HG03571 (cell line): ENCODE results near the gene SRCAP.

Experiments used
- ATAC-seq: cut with Tn5 transposase; IDR thresholded peaks from one replicate; pipeline ENCODE4 v1.9.1; 2021; ENCODE audit not compliant: unreplicated experiment

The SRCAP gene

DNA sequence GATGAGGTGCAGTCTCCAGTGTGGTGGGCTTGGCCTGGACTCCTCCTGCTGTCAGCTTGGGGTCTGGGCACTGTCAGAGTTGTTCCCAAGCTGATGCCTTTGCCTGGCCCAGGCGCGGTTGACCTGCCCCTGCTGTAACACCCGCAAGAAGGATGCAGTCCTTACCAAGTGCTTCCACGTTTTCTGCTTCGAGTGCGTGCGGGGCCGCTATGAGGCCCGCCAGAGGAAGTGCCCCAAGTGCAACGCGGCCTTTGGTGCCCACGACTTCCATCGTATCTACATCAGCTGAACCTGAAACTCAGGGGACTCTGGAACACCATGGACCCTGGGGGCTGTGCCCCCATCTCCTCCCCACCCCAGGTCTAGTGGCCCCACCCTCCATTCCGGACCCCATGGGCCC, 74.9 kb downstream of the SRCAP start:
- ATAC-seq = no peak

DNA sequence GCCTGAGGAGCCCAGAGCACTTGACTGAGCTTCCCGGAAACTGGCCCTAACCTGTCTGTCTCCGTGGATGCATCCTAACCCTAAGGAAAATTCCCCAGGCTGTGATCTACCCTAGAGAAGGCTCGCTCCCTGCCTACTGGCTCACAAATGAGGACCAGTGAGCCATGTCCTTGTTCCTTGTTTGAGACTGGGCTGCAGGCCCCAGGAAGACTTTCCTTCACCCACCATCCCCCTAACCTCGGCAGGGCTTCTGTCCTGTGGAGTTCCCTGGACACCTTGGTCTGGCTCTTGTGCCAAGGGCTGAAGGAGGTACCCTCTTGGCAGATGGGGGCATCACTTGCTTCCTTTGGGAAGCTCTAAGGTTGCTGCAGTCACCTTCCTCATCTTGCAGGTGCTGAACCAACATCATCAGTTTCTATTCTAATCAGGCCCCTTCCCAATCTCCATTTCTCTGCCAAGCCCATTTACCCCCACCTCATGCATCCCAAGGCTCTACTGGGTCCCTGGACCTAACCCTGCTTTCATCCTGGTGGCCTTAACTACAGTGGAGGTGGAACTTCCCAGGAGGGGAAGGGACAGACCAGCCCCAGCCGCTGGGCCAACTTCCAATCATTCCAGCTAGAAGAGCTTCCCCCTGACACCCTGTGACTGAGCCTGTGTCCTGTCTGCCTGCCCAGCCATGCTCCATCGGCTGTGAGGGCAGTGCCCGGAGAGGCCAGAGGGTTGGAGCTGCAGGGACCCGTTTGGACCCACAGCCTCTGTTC, 75.6 kb downstream of the SRCAP start:
- ATAC-seq = no peak

DNA sequence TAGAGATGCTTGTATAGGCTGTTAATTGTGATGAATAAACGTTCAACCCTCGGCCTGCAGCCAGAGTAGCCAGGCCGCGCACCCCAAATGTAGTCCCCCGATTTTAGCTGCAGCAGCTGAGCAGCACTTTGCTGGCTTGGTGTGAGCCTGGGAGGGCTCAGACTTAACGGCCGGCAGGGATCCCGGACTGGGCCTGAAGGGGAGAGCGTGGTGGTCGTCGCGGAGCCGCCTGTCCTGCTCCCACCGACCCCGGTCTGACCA, 76.1 kb downstream of the SRCAP start:
- no peak for ATAC-seq

DNA sequence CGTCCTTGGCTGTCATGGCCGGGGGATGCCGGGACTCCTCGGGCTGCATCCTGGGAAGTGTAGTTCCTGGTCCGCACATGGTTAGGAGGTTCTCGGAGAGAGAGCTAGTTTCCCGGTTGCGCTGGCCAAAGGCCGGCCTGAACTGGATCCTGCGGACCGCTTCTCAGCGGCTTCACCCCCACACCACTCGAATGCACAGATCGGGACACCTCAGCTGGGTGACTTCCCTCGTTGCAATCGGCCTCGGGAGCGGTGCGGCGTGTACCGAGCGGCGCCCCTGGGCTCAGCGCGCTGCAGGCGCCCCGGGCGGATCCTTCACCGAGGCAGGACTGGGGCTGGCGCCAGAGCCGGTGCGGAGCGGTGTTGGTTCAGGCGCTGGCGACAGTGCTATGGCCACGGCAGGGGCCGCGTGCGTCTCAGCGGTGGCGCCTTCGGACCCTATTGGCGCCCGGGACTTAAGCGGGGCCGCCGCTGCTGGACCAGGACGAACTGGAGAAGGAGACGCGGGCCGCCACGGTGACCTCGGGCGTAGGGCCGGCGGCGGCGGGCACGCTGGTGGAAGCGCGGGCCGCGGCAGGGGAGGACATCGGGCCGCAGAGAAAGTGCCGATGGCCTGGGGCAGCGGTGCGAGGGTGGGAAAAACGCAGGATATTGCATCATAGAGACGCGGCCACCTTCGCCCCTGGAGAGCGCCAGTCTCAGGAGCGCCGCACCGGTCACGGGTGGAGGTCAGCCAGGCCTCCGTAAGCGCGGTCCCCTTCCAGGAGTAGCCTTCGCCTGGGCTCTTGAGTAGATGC, 76.6 kb downstream of the SRCAP start:
- ATAC-seq = no peak

DNA sequence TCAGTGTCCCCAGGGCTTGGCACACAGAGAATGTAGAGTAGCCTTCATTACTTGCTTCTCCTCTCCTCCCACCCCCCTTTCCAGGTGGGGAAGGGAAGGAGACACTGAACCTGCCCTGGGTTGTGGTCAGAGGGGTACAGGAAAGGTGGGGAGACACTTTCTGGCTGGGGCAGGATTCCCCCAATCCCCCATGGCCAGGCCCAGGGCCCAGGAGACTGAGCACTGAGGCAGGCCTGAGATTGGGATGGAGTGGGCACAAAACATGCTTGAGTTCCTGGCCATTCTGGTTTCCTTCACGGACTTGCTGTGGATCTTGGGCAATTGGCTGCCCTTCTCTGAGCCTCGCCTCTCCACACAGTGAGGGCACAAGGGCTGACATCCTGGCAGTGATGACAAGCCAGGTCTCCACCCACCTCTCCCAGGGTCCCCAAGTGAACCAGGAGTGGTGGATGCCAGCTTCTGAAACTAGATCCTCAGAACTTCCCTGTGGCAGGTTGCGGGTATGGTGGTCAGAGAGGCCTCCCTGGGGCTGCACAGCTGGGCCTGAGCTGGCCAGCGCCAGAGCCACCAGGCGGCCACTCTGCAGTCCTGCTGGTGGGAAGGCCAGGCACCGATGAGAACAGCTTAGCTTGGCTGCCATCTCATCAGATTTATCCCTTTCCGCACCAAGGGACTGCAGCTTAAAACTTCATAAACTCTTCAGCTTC, 78.8 kb downstream of the SRCAP start:
- ATAC-seq = no peak

DNA sequence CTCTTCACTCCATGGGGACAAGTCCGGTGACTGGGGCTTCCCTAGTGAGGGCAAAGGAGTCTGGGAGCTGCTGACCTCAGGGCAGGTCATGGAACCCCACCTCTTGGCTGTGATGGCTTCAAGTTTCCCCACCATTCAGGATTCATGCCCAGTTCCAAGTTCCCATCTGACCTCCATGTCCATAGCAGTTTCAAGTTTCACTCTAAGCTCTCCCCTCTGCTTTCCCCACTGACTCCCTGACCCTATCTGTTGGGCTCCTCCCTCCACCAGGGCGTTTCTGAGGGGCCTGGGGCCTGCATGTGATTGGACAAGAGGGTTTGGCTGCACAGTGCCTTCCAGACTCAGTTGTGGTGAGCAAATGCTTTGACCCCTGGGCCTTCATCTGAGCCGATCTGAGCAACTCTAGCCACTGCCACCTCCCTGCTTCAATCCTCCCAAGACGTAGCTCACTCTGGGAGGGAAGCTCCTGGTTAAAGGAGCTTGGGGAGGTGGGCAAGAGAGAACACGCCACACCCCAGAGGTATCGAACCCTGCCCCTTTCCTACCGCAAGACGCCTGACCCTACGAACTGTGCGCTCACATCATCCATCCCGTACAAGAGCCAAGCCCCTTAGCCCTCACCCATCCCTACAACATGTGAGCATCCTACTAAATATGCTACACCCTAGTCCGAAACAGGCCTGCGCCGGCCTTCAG, 79.7 kb downstream of the SRCAP start:
- ATAC-seq = no peak

DNA sequence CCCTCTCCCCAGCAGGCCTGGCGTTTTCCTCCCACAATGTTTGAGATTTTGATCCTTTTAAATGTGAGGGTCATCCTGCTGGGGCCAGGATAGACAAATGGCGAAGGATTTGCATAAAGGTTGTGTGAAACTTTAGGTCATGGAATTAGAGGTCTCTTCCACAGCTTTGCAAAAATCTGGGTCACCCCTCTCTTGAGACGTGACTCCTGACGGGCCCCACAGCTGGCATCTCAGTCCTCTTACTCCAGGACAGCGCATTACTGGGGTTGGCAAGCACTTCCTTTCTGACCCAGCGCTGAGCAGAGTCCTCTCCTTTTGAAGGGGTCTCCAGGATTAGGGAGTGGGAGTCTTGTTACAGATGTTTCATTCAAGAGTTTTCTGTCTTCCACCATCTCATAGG, 80.6 kb downstream of the SRCAP start:
- ATAC-seq = no peak

DNA sequence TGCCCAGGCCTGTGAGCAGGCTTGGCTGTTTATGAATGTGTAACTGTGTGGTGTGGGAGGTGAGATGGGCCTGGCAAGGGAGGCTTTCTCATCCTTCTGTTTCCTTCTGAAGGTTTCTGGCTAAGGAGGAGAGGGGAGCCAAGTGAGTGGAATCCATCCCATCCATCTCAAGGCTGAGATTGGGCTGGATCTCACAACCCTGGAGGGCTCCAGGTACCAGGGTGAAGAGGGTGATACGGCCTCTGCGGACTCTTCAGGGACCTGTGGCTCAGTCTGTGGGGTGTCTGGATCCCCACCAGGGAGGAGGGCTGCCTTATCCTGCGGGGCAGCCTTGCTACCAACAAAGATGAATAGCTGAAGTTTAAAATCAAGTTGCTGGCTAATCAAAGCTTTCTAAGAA, 81.0 kb downstream of the SRCAP start:
- no peak for ATAC-seq

DNA sequence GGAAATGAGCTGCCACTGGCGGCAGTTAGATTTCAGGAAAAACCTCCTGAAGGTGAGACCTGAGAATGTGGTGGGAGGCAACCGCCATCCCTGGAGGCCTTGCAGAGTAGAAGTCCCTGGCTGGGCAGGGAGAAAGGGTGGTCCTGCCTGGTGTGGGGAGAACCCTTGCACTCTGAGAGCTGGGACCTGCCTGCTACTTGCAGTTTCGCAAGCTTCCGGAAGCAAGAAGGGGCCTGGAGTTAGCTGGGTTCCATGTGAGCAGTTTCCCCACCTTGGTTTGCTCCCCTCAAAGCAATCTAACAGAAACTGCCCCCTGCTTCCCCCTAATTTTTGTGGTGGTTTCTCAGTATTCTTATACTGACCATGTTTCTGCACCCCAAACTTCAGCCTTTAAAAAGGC, 81.6 kb downstream of the SRCAP start:
- ATAC-seq = no peak

DNA sequence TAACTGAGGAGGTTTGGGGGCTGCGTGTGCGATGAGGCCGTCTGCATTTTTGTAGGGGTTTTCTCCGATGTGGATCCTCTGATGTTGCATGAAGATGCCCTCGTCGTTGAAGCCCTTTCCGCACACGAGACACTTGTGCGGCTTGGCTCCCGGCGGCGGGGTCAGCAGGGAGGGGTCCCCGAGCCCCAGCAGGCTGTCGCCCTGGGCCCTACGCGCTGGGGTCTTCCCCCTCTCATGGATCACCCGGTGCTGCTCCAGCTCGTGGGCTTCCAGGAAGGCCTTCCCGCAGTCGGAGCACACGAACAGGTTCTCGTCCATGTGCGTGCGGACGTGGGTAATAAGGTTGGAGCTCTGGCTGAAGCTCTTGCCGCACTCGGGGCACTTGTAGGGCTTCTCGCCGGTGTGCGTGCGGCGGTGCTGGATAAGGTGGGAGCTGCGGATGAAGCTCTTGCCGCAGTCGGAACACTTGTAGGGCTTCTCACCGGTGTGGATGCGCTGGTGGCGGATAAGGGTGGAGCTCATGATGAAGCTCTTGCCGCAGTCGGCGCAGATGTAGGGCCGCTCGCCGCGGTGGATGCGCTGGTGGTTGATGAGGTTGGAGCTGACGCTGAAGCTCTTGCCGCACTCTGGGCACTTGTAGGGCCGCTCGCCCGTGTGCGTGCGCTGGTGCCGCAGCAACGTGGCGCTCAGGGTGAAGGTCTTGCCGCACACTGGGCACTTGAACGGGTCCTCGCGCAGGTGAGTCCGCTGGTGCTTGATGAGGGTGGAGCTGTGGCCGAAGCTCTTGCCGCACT, 83.7 kb downstream of the SRCAP start:
- ATAC-seq = no peak

DNA sequence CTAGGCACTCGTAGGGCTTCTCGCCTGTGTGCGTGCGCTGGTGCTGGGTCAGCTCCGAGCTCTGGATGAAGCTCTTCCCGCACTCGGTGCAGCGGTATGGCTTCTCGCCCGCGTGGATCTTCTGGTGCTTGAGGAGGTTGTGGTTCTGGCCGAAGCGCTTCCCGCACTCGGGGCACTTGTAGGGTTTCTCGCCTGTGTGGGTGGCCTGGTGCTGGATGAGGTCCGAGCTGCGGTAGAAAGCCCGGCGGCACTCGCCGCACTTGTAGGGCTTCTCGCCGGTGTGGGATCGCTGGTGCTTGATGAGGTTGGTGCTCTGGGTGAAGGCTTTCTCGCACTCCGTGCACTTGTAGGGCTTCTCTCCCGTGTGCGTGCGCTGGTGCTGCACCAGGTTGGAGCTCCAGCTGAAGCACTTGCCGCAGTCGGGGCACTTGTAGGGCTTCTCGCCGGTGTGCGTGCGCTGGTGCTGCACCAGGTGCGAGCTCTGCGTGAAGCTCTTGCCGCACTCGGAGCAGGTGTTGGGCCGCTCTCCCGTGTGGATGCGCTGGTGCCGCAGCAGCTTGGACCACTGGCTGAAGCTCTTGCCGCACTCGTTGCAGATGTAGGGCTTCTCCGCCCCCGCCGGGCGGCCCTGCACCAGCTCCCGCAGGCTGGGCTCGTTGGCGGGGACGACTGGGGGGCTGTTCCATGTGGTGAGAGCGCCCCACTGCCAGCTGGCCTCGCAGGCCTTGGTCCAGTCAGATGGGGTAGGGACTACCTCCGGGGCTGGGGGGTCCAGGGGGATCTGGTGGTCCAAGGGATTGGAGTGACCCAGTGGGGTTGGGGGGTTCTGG, 84.5 kb downstream of the SRCAP start:
- ATAC-seq = no peak

DNA sequence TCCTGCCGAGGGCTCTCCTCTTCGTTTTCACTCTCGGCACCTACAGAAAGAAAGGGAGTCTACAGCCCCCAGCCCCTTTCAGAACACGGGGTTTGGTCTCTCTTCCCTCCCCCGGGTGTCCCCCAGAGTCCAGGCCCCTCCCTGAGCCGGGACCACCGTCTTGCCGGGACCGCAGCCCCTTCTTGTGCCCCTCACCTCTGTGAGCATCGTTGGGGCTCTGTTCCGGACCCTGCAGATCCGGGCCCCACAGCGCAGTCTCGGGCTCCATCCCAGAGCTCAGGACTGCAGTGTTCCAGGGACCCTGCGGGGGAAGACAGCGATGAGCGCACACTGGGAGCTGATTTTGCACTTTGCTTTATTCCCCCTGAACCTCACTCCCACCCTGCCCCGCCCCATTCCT, 85.2 kb downstream of the SRCAP start:
- ATAC-seq = no peak

DNA sequence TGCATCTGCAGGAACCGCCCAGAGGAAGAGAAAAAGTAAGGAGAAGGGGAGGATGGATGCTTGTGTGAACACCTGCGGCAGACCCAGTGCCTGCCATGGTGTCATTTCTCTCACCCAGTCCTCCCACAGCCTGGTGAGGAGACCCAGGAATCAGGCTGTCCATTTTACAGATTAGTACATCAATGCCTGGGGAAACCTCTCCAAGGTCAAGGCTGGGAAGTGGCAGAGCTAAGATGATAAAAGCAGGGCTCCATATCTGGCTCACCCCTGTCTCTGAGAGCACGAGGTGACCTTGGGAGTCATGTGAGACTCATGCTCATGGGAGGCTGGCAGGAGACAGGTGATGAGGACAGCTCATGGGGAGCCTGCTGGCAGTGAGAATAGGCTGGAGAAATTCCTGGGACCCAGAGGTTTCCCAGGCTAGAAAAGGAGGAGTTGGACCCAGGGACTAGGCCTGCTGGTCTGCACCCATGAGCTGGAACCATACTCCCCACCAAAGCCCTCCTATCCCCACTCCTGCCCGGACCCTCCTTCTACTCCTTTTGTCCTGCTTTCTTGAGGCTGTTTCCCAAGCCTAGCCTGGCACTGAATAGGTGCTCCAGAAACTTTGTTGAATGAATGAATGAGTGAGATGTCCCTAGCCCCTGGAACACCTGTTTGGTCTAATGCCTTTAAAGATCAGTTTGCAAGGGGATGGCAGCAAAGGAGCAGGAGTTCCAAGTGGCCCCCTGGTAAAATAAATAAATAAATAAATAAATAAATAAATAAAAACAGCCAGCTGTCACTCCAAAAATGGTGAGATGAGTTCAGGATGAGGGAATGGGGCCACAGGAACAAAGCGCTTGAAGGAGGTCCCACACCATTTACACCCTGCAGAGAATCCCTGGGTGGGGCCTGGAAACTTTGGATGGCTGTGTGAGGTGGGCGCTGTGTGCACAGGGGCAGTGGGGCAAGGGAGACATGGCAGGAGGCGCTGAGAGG, 86.4 kb downstream of the SRCAP start:
- no peak for ATAC-seq

DNA sequence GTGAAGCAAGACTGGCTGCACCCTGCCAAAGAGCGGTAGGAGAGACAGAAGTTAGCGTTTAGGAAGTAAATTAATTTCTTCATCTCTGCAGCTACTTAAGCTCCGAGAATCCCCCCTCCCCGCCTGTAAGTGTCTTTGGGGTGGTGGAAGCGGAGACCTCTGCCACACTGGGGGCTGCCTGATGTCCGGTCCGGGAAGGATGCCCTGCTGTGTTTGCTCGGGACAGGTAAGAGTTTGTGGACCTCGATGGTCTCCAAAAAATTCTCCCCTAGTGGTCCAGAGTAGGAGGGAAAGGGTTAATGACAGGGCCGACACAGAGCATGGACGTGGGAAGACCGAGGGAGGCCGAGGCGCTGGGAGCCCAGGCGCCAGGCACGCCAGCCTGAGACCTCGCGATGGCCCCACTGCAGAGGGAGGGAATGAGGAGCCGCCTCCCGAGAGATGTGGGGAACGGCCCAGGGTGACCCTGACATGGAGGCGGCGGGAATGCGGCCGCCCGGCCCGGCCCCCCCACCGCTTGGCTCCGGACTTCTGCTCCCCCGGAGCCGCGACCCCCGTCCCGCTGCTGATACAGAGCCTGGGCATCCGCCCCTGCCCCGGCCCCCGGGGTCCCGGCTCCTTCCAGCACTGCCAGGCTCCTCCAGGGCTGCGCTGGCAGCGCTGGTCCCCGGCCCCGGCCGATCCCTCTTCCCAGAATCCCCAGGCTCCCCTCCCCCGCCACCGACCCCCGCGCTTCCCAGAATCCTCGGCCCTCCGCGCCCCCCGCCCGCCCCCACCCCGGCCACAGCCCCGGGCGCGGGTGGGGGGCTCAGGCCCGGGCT, 87.4 kb downstream of the SRCAP start:
- no peak for ATAC-seq

DNA sequence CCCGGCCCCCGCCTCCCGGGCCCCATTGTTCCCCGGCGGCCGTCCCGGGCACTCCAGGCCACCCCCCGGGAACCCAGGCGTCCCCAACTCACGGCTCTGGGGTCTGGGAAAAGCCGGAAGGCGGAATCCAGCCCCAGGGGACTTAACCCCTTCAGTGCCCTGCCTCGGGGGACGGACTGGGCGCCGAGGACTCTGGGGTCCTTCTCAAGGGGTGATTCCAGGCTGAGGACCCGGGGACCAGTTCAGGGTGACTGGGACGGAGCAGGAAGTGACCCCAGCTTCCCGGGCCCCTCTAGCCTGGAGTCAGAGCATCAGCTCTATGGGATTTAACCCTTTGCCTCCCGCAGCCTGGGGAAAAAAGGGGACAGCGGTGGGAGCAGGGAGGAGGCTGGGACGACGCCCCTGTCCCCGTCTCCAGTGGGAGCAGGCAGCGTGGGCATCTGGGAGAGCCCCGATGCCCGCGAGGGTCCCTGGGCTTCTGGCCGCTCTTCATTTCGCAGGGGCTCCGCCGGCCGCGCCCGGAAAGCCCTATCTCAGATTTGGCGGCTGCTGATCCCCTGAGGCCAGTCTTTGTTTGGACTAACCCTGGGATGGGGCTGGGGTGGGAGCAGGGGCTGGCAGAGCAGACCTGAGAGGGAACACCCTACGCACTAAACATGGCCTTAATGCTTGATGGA, 88.1 kb downstream of the SRCAP start, which contains the start of gene ZNF629:
TSS of gene ZNF629 (minus strand) at position 270 of the 677 bp plus-strand sequence. CDS start 2,723 bp downstream, outside the sequence.
- no peak for ATAC-seq

DNA sequence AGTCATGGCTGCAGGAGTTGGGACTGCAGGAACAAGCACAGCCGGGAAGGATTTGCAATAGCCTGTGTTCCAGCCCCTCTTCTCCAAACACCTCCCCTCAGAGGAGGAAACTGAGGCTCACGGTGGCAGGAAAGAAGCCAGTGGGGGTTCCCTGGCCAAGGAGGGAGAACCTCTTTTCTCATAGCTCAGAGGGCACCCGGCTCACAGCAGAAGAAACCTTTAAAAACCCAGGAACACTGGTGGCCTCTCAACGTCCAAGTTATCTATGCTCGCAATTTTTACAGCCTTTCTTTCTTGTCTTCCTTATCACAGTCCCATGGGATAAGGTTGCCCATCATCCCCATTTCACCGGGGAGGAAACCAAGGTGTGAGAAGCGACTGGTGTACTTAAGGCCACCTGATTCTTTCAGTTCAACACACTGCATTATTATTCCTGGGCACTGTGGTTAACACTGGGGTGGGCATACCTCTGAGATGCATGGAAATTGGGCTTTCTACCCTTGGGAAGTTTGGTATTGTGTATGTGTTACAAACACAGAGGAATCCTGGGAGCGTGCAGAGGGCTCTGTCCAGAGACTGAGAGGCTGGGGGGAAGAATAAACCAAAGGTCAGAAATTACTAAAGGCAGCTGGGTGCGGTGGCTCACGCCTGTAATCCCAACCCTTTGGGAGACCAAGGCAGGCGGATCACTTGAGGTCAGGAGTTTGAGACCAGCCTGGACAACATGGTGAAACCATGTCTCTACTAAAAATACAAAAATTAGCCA, 88.8 kb downstream of the SRCAP start:
- ATAC-seq = no peak
